ENCODE measurements around the gene WBP1.

Gene WBP1

GRCh38 chr2:74499940-74500577 lies 41.8 kb downstream of the WBP1 start:
- Mint-ChIP-seq H3K4me1 (peaks cover 50% of the 10 kb centered on the region), H3K27ac (ENCODE audit: low read depth) (no peak overlapping the region), H3K4me3 (no peak overlapping the region), H3K9me3 (no peaks in the 10 kb centered on the region), H3K36me3 (ENCODE audit: insufficient read depth) (peaks cover 9% of the 10 kb centered on the region), H3K27me3 (peaks cover 40% of the 10 kb centered on the region)
- ATAC-seq (replicated peaks; ENCODE audit: extremely low read depth, poor library complexity, severe bottlenecking) (no peak), DNase-seq (ENCODE audit: low spot score in 2 of 2) (no peak)

DNA sequence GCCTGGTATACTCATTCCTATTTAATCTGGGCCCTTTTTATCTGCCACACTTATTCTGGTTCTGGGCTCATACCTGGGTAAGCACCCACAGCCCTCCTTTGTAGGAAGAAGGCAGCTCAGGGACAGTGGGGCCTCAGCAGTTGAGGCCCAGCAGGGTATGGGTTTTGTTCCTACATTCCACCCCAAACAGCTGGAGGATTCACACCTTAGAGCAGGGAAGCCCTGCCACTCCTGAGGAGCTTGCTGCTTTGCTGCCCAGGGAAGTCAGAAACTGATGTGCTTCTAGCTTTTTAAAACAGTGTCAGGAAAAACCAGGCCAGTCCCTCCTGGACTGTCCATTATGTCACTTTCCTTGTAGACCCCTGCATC lies 42.3 kb downstream of the WBP1 start:
- no peak for DNase-seq (ENCODE audit: low spot score in 2 of 2)

GRCh38 chr2:74501335-74502071 lies 43.3 kb downstream of the WBP1 start:
- peaks cover 15% of the 10 kb centered on the region for H3K36me3 Mint-ChIP-seq (ENCODE audit: insufficient read depth)
- no peaks in the 10 kb centered on the region for H3K9me3 Mint-ChIP-seq
- ATAC-seq (replicated peaks; ENCODE audit: extremely low read depth, poor library complexity, severe bottlenecking) (no peak), DNase-seq (ENCODE audit: low spot score in 2 of 2) (no peak)
- H3K4me1 Mint-ChIP-seq: peaks cover 55% of the 10 kb centered on the region
- H3K27me3 Mint-ChIP-seq: peaks cover 40% of the 10 kb centered on the region
- peak overlapping the region; percentile 44 for H3K4me3 Mint-ChIP-seq
- no peak overlapping the region for H3K27ac Mint-ChIP-seq (ENCODE audit: low read depth)

More for the DNA sequence above, 42.3 kb downstream of the WBP1 start:
- H3K27me3 Mint-ChIP-seq: peaks cover 40% of the 10 kb centered on the region
- no peaks in the 10 kb centered on the region for H3K9me3 Mint-ChIP-seq
- peaks cover 10% of the 10 kb centered on the region for H3K36me3 Mint-ChIP-seq (ENCODE audit: insufficient read depth)
- H3K4me1 Mint-ChIP-seq: peaks cover 53% of the 10 kb centered on the region
- H3K27ac Mint-ChIP-seq (ENCODE audit: low read depth): no peak overlapping the region
- ATAC-seq (replicated peaks; ENCODE audit: extremely low read depth, poor library complexity, severe bottlenecking): no peak
- no peak overlapping the region for H3K4me3 Mint-ChIP-seq

DNA sequence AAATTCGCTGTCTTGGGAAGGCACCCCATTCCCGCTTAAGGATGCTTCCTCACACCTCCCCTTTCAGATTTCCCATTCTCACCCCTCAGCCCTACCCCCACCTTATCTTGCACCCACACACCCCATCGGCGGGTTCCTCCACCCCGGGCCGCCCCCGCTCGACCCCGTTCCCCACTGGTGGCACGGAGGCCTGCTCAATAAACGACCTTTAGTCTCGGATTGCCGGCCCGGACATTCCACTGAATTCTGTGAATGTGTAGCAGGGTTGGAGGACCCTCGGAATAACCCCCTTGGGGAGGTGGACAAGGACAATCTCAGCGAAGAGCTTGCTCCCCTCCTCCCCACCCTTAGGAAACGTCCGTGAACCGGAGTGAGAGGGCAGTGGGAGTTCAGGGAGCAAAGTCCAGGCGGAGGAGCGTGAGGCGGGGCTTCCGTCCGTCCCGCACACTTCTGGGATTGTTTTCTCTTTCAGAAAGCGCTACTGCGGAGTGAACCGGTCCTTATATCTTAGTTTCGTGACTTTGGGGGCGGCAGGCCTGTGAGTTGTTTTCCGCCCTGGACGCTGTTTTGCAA lies 44.0 kb downstream of the WBP1 start:
- ATAC-seq (replicated peaks; ENCODE audit: extremely low read depth, poor library complexity, severe bottlenecking) (no peak), DNase-seq (ENCODE audit: low spot score in 2 of 2) (no peak)
- Mint-ChIP-seq H3K4me1 (peaks cover 62% of the 10 kb centered on the region), H3K9me3 (no peaks in the 10 kb centered on the region), H3K27me3 (peaks cover 40% of the 10 kb centered on the region), H3K27ac (ENCODE audit: low read depth) (no peak overlapping the region), H3K4me3 (peak overlapping the region; percentile 44), H3K36me3 (ENCODE audit: insufficient read depth) (peaks cover 22% of the 10 kb centered on the region)

GRCh38 chr2:74502720-74503505 lies 44.7 kb downstream of the WBP1 start:
- no peak overlapping the region for H3K27ac Mint-ChIP-seq (ENCODE audit: low read depth)
- peaks cover 66% of the 10 kb centered on the region for H3K4me1 Mint-ChIP-seq
- no peaks in the 10 kb centered on the region for H3K9me3 Mint-ChIP-seq
- H3K36me3 Mint-ChIP-seq (ENCODE audit: insufficient read depth): peaks cover 26% of the 10 kb centered on the region
- H3K27me3 Mint-ChIP-seq: peaks cover 39% of the 10 kb centered on the region
- no peak for ATAC-seq (replicated peaks; ENCODE audit: extremely low read depth, poor library complexity, severe bottlenecking)
- peak overlapping the region; percentile 44 for H3K4me3 Mint-ChIP-seq
- DNase-seq (ENCODE audit: low spot score in 2 of 2): peak in 1 of 2 donors; percentile 35

- H3K27ac Mint-ChIP-seq (ENCODE audit: low read depth): peak overlapping the region; percentile 16
- no peak for ATAC-seq (replicated peaks; ENCODE audit: extremely low read depth, poor library complexity, severe bottlenecking)
- H3K36me3 Mint-ChIP-seq (ENCODE audit: insufficient read depth): peaks cover 26% of the 10 kb centered on the region
- no peaks in the 10 kb centered on the region for H3K9me3 Mint-ChIP-seq
- peaks cover 31% of the 10 kb centered on the region for H3K27me3 Mint-ChIP-seq
- H3K4me1 Mint-ChIP-seq: peaks cover 66% of the 10 kb centered on the region
- peak overlapping the region; percentile 44 for H3K4me3 Mint-ChIP-seq
- no peak for DNase-seq (ENCODE audit: low spot score in 2 of 2)
Measured at GRCh38 chr2:74503506-74504475, 45.6 kb downstream of the WBP1 start.

- H3K4me3 Mint-ChIP-seq: peak overlapping the region; percentile 44
- ATAC-seq (replicated peaks; ENCODE audit: extremely low read depth, poor library complexity, severe bottlenecking) (no peak), DNase-seq (ENCODE audit: low spot score in 2 of 2) (no peak)
- peak overlapping the region; percentile 16 for H3K27ac Mint-ChIP-seq (ENCODE audit: low read depth)
- peaks cover 26% of the 10 kb centered on the region for H3K36me3 Mint-ChIP-seq (ENCODE audit: insufficient read depth)
- H3K27me3 Mint-ChIP-seq: peaks cover 25% of the 10 kb centered on the region
- H3K4me1 Mint-ChIP-seq: peaks cover 61% of the 10 kb centered on the region
- no peaks in the 10 kb centered on the region for H3K9me3 Mint-ChIP-seq
Measured at GRCh38 chr2:74504591-74504990, 46.4 kb downstream of the WBP1 start.

- Mint-ChIP-seq H3K36me3 (ENCODE audit: insufficient read depth) (peaks cover 26% of the 10 kb centered on the region), H3K27ac (ENCODE audit: low read depth) (no peak overlapping the region), H3K4me3 (no peak overlapping the region), H3K4me1 (peaks cover 61% of the 10 kb centered on the region), H3K9me3 (no peaks in the 10 kb centered on the region), H3K27me3 (peaks cover 31% of the 10 kb centered on the region)
- ATAC-seq (replicated peaks; ENCODE audit: extremely low read depth, poor library complexity, severe bottlenecking) (no peak), DNase-seq (ENCODE audit: low spot score in 2 of 2) (no peak)
Measured at GRCh38 chr2:74505448-74506246, 47.4 kb downstream of the WBP1 start.

- Mint-ChIP-seq H3K4me3 (peak within 1 kb of the TSS; percentile 91), H3K4me1 (peaks cover 51% of the 10 kb centered on the region), H3K27me3 (peaks cover 34% of the 10 kb centered on the region), H3K27ac (ENCODE audit: low read depth) (peak within 1 kb of the TSS; percentile 99), H3K36me3 (ENCODE audit: insufficient read depth) (peaks cover 24% of the 10 kb centered on the region), H3K9me3 (no peaks in the 10 kb centered on the region)
- DNase-seq (ENCODE audit: low spot score in 2 of 2): peak; percentile 97 to 100
- peak; percentile 94 for ATAC-seq (replicated peaks; ENCODE audit: extremely low read depth, poor library complexity, severe bottlenecking)
Measured at GRCh38 chr2:74507145-74507925, 49.1 kb downstream of the WBP1 start, which contains the start of gene PCGF1. PCGF1 (minus strand) TSS chr2:74507695; CDS start chr2:74507668, 27 bp downstream.

DNA sequence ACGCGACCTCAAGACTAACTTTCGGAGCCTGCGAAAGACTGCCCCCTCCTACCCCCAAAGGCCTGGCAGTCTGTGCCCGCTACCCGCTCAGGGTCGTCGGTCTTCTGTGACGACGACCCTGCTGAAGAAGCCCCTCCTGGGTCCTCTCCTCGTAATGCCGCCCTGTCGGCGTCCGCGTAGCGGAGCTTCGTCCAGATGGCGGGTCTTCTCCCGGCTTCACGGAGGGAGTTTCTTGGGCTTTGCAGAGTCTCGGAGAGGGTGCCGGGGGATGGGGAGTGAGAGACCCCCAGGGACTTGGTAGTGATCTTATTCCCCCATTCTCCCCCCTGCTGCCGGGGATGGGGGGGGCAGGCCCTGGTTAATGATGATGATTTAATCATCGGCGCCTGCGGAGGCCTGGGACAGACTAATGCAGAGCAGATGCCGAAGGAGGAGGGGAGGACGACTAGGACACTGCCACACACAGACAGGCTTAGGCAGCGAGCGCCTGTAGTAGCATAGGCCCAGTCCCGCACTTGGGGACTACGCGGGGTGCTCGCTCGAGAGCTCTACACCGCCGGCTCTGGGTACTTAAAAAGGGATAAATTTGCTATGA lies 49.8 kb downstream of the WBP1 start:
- H3K27me3 Mint-ChIP-seq: peaks cover 40% of the 10 kb centered on the region
- H3K27ac Mint-ChIP-seq (ENCODE audit: low read depth): peak overlapping the region; percentile 99
- peaks cover 45% of the 10 kb centered on the region for H3K4me1 Mint-ChIP-seq
- peaks cover 24% of the 10 kb centered on the region for H3K36me3 Mint-ChIP-seq (ENCODE audit: insufficient read depth)
- H3K9me3 Mint-ChIP-seq: no peaks in the 10 kb centered on the region
- DNase-seq (ENCODE audit: low spot score in 2 of 2): no peak
- peak; percentile 7 for ATAC-seq (replicated peaks; ENCODE audit: extremely low read depth, poor library complexity, severe bottlenecking)
- H3K4me3 Mint-ChIP-seq: peak overlapping the region; percentile 91
